HCT116 (cell line): ENCODE measurements around the gene RUNX2. TPM values are rescaled to one million over a fixed set of nuclear protein-coding genes. Genes with fewer than 3 reads are reported as not detected.

Experiments used
- ATAC-seq: fragments of 200-7000 bp; cut with Tn5 transposase; 2 replicates; pipeline ENCODE4 v1.9.1; 2020; ENCODE audit warnings: mild to moderate bottlenecking, moderate library complexity
- BruUV-seq: library from RNA; stranded (reverse); fragments of 400-500 nt; replicated peaks from 2 replicates; lab custom pipeline; 2021; lab: Mats Ljungman, UMichigan
- CTCF ChIA-PET: fragments of 300-600 bp; sonication (Branson Sonifier 250); formaldehyde crosslinking; loops from one replicate; lab custom pipeline; 2021; ENCODE audit warnings: antibody characterized with exemption; lab: Charles Lee
- POLR2A ChIA-PET: fragments of 300-600, 350-600 bp; sonication (Branson Sonifier 250); formaldehyde crosslinking; loops from one replicate; lab custom pipeline; 2021; ENCODE audit warnings: antibody characterized with exemption; lab: Charles Lee
- RAD21 ChIA-PET, 2 experiments: fragments of 300-600 bp; sonication (Branson Sonifier 250); formaldehyde crosslinking; loops; one replicate each; lab custom pipeline; 2023; ENCODE audit warnings: low total read pairs in 2 of 2; ENCODE audit not compliant: uncharacterized antibody in 2 of 2, unreplicated experiment in 2 of 2, low non-redundant PET in 1 of 2; lab: Charles Lee
- DNase-seq: peaks from one replicate; pipeline ENCODE4 v3.0.0-alpha.2; 2010; ENCODE audit warnings: low read depth, low spot score
- H2AFZ ChIP-seq: fragments of 200-600 bp; shearing (Covaris generic), sonication (generic); 2 replicates; pipeline ENCODE4 v1.6.1; 2017; ENCODE audit warnings: low read depth, mixed run types, mixed read lengths, antibody characterized with exemption, low read length; ENCODE audit not compliant: poor library complexity, severe bottlenecking
- H3K27ac ChIP-seq: 2 replicates; pipeline ENCODE4 v1.5.1; 2012; ENCODE audit warnings: low read depth, low read length
- H3K27me3 ChIP-seq: fragments of 200-600 bp; sonication (generic); 2 replicates; pipeline ENCODE4 v1.6.1; 2016; ENCODE audit warnings: mixed run types, low read length, mixed read lengths; ENCODE audit not compliant: insufficient read depth
- H3K36me3 ChIP-seq, 2 experiments: fragments of 200-500 bp in 1 of 2; fragments of 200-600 bp in 1 of 2; sonication (Bioruptor generic) in 1 of 2; sonication (generic) in 1 of 2; 2 replicates each; pipeline versions ENCODE4 v1.5.1 to v1.6.1; 2014 to 2016; ENCODE audit warnings: low read length in 2 of 2, inconsistent platforms in 1 of 2, mixed read lengths in 1 of 2, mixed run types in 1 of 2; ENCODE audit not compliant: insufficient read depth in 2 of 2, control insufficient read depth in 1 of 2
- H3K4me1 ChIP-seq, 2 experiments: fragments of 200-600 bp in 1 of 2; sonication (generic) in 1 of 2; 2 replicates each; pipeline versions ENCODE4 v1.5.1 to v1.6.1; 2012 to 2017; ENCODE audit warnings: low read length in 2 of 2, inconsistent platforms in 1 of 2, mild to moderate bottlenecking in 1 of 2, mixed read lengths in 1 of 2, mixed run types in 1 of 2, moderate library complexity in 1 of 2; ENCODE audit not compliant: insufficient read depth in 2 of 2, control insufficient read depth in 1 of 2
- H3K4me2 ChIP-seq: fragments of 200-600 bp; sonication (generic); 2 replicates; pipeline ENCODE4 v1.6.1; 2017; ENCODE audit warnings: mixed run types, low read length, mixed read lengths
- H3K4me3 ChIP-seq, 2 experiments: fragments of 200-600 bp in 1 of 2; sonication (generic) in 1 of 2; replicated peaks in 1 of 2; 2 replicates each; pipeline ENCODE4 v1.5.1; 2011 to 2016; ENCODE audit warnings: low read length in 2 of 2, control low read depth in 1 of 2, low read depth in 1 of 2, mild to moderate bottlenecking in 1 of 2, mixed read lengths in 1 of 2, mixed run types in 1 of 2
- H3K79me2 ChIP-seq: fragments of 200-600 bp; sonication (generic); 2 replicates; pipeline ENCODE4 v1.6.1; 2017; ENCODE audit warnings: mild to moderate bottlenecking, mixed run types, low read length, moderate library complexity, mixed read lengths; ENCODE audit not compliant: insufficient read depth
- H3K9ac ChIP-seq: fragments of 200-600 bp; sonication (generic); 2 replicates; pipeline ENCODE4 v1.6.1; 2016; ENCODE audit warnings: low read length, mixed read lengths
- H3K9me2 ChIP-seq: fragments of 200-600 bp; sonication (generic), shearing (Covaris generic); 2 replicates; pipeline ENCODE4 v1.6.1; 2017; ENCODE audit warnings: mixed run types, mild to moderate bottlenecking, moderate library complexity; ENCODE audit not compliant: insufficient read depth
- H3K9me3 ChIP-seq, 2 experiments: fragments of 200-500 bp in 1 of 2; fragments of 200-600 bp in 1 of 2; sonication (Bioruptor generic) in 1 of 2; sonication (generic) in 1 of 2; 2 replicates each; pipeline ENCODE4 v1.6.1; 2014 to 2017; ENCODE audit warnings: low read length in 2 of 2, mixed read lengths in 2 of 2, inconsistent platforms in 1 of 2, low read depth in 1 of 2, mild to moderate bottlenecking in 1 of 2, mixed run types in 1 of 2, moderate library complexity in 1 of 2; ENCODE audit not compliant: control insufficient read depth in 1 of 2, insufficient read depth in 1 of 2
- H4K20me1 ChIP-seq: fragments of 200-600 bp; sonication (generic), shearing (Covaris generic); 2 replicates; pipeline ENCODE4 v1.6.1; 2017; ENCODE audit warnings: mixed run types, mild to moderate bottlenecking, moderate library complexity; ENCODE audit not compliant: insufficient read depth
- CBX3 ChIP-seq: IDR thresholded peaks from 2 replicates; pipeline ENCODE4 v1.6.1; 2012; ENCODE audit warnings: low read depth
- CTCF ChIP-seq, 3 experiments: fragments of 200-600 bp in 1 of 3; sonication (generic) in 1 of 3; IDR thresholded peaks in 2 of 3; conservative IDR thresholded peaks in 1 of 3; 2 replicates each; pipeline ENCODE4 v1.5.1; 2012 to 2017; ENCODE audit warnings: low read depth in 2 of 3, low read length in 2 of 3, antibody characterized with exemption in 1 of 3, borderline replicate concordance in 1 of 3, control low read depth in 1 of 3, mild to moderate bottlenecking in 1 of 3, mixed read lengths in 1 of 3, mixed run types in 1 of 3, moderate library complexity in 1 of 3; ENCODE audit not compliant: insufficient read depth in 1 of 3
- EGR1 ChIP-seq: IDR thresholded peaks from 2 replicates; pipeline ENCODE4 v1.6.1; 2012; ENCODE audit warnings: low read depth
- EZH2 ChIP-seq: fragments of 200-600 bp; sonication (generic); IDR thresholded peaks from 2 replicates; pipeline ENCODE4 v1.6.1; 2017; ENCODE audit warnings: antibody characterized with exemption, mixed run types
- JUND ChIP-seq: IDR thresholded peaks from 2 replicates; pipeline ENCODE4 v1.6.1; 2012
- MAX ChIP-seq: IDR thresholded peaks from 2 replicates; pipeline ENCODE4 v1.6.1; 2012
- POLR2AphosphoS5 ChIP-seq: IDR thresholded peaks from 2 replicates; pipeline ENCODE4 v1.6.1; 2011; ENCODE audit warnings: mild to moderate bottlenecking, low read depth, low read length, moderate library complexity
- RAD21 ChIP-seq: IDR thresholded peaks from 2 replicates; pipeline ENCODE4 v1.6.1; 2012; ENCODE audit warnings: low read depth, mild to moderate bottlenecking
- SIN3A ChIP-seq: IDR thresholded peaks from 2 replicates; pipeline ENCODE4 v1.6.1; 2012; ENCODE audit warnings: low read depth
- SRF ChIP-seq: IDR thresholded peaks from 2 replicates; pipeline ENCODE4 v1.6.1; 2012; ENCODE audit warnings: low read depth
- TCF7L2 ChIP-seq: IDR thresholded peaks from 2 replicates; pipeline ENCODE4 v1.7.0; 2011; ENCODE audit warnings: borderline replicate concordance, inconsistent platforms; ENCODE audit not compliant: insufficient read depth, insufficient read length; ENCODE audit errors: extremely low read depth
- ZBTB33 ChIP-seq: IDR thresholded peaks from 2 replicates; pipeline ENCODE4 v1.6.1; 2011; ENCODE audit warnings: mild to moderate bottlenecking, low read length, moderate library complexity; ENCODE audit not compliant: insufficient replicate concordance; ENCODE audit errors: extremely low read depth
- ZFX ChIP-seq: fragments of 450-650 bp; IDR thresholded peaks from 2 replicates; pipeline ENCODE4 v1.6.1; 2017
- ZNF274 ChIP-seq: fragments of 200-500 bp; sonication (Bioruptor generic); IDR thresholded peaks from 2 replicates; pipeline ENCODE4 v1.6.1; 2014; ENCODE audit warnings: mild to moderate bottlenecking, low read depth, low read length, inconsistent platforms
- intact Hi-C: fragments of 100-400 bp; cut with micrococcal nuclease; formaldehyde crosslinking; loops from 2 replicates; pipeline ENCODE4 v1.10.0; 2022
- total RNA-seq: library from RNA; stranded (reverse); gene quantifications from one replicate; pipeline ENCODE4 v1.2.1, GENCODE V29; 2021; ENCODE audit not compliant: unreplicated experiment

Gene RUNX2
- total RNA-seq, 1 experiment from 2014 or later: 1.1 TPM

- POLR2A ChIA-PET: no interaction called here
- RAD21 ChIA-PET: no interaction called here
- no peaks in the 10 kb centered on the region for H3K9me2 ChIP-seq
Measured at GRCh38 chr6:45563041-45563440, 234.9 kb downstream of the RUNX2 start.

GRCh38 chr6:45563844-45564243 is 235.7 kb downstream of the RUNX2 start:
- Histone ChIP-seq H3K9me3 (no peaks in the 10 kb centered on the region), H2AFZ (no peak overlapping the region)
- TF ChIP-seq POLR2AphosphoS5: no peak
- TF ChIP-seq SRF: no peak
- TF ChIP-seq TCF7L2: no peak
- no peak for TF ChIP-seq ZBTB33
- TF ChIP-seq JUND: no peak
- TF ChIP-seq EZH2: no peak
- TF ChIP-seq RAD21: no peak
- TF ChIP-seq EGR1: no peak
- no peak for TF ChIP-seq MAX
- no peak for TF ChIP-seq ZNF274
- no peak for TF ChIP-seq ZFX
- no peak for TF ChIP-seq CBX3
- no peak for TF ChIP-seq CTCF (IDR thresholded peaks at IDR 0.05 in 2 of 3, conservative IDR thresholded peaks at IDR 0.05 in 1 of 3; ENCODE audit: borderline replicate concordance in 1 of 3, insufficient read depth in 1 of 3, low read depth in 2 of 3, low read length in 2 of 3)
- TF ChIP-seq, all 23 proteins: peak for 0
- no peaks in the 10 kb centered on the region for H3K9me2 ChIP-seq
- no TSS peak for BruUV-seq
- no peaks in the 10 kb centered on the region for H3K27me3 ChIP-seq
- POLR2A ChIA-PET: no interaction called here
- ATAC-seq: no peak
- DNase-seq: no peak
- RAD21 ChIA-PET: no interaction called here
- H3K27ac ChIP-seq: no peak overlapping the region
- H3K4me1 ChIP-seq: peaks cover 4 to 30% of the 10 kb centered on the region in 2 experiments; a peak in 3 of 4 replicates
- H3K4me2 ChIP-seq: no peak overlapping the region
- intact Hi-C loops: no loop called here
- CTCF ChIA-PET: no interaction called here
- H4K20me1 ChIP-seq: no peaks in the 10 kb centered on the region
- no peak overlapping the region for H3K9ac ChIP-seq
- no peaks in the 10 kb centered on the region for H3K79me2 ChIP-seq
- H3K36me3 ChIP-seq: no peaks in the 10 kb centered on the region
- no peak overlapping the region for H3K4me3 ChIP-seq

More at GRCh38 chr6:45563041-45563440, 234.9 kb downstream of the RUNX2 start:
- intact Hi-C loops: no loop called here
- ATAC-seq (no peak), DNase-seq (no peak)
- H3K4me3 ChIP-seq: no peak overlapping the region
- H3K4me2 ChIP-seq: no peak overlapping the region
- H3K9ac ChIP-seq: no peak overlapping the region
- BruUV-seq: no TSS peak
- no peak overlapping the region for H3K27ac ChIP-seq
- H3K9me3 ChIP-seq: no peaks in the 10 kb centered on the region
- H3K27me3 ChIP-seq: no peaks in the 10 kb centered on the region
- H3K4me1 ChIP-seq: peaks cover 4 to 22% of the 10 kb centered on the region in 2 experiments; a peak in 3 of 4 replicates
- no peaks in the 10 kb centered on the region for H3K79me2 ChIP-seq
- H3K36me3 ChIP-seq: no peaks in the 10 kb centered on the region
- TF ChIP-seq ZNF274: no peak
- no peak for TF ChIP-seq EZH2
- TF ChIP-seq SIN3A: no peak
- no peak for TF ChIP-seq ZFX
- no peaks in the 10 kb centered on the region for H4K20me1 ChIP-seq
- no peak overlapping the region for H2AFZ ChIP-seq
- CTCF ChIA-PET: no interaction called here
